ENCODE measurements around the gene HCN2. TPM values are rescaled to one million over a fixed set of nuclear protein-coding genes. Genes with fewer than 3 reads are reported as not detected.
A peak's percentile ranks its signal among the peaks of the same experiment; 100 is the strongest.

HCN2 gene
- total and polyA plus RNA-seq, 2 of the 13 experiments (the other 11 are each of a cell fraction or from before 2014, with no cell fraction given), result 0.01 TPM; not detected in 1

GRCh38 chr19:633068-633785, 43.5 kb downstream of the HCN2 start, which contains the start of gene POLRMT (continued):
- TF ChIP-seq KIAA2018 (CRISPR knock-in tag; IDR thresholded peaks at IDR 0.05; ENCODE audit: borderline replicate concordance), result no peak
- no peak for TF ChIP-seq HOXA9 (CRISPR knock-in tag; IDR thresholded peaks at IDR 0.05; ENCODE audit: borderline replicate concordance)
- no peak for TF ChIP-seq MYNN (CRISPR knock-in tag; IDR thresholded peaks at IDR 0.05; ENCODE audit: low read depth)
- no peak for TF ChIP-seq ZKSCAN8 (CRISPR knock-in tag; IDR thresholded peaks at IDR 0.05; ENCODE audit: borderline replicate concordance)
- no peak for TF ChIP-seq KDM6A (CRISPR knock-in tag; IDR thresholded peaks at IDR 0.05; ENCODE audit: low read depth)
- TF ChIP-seq SRY (CRISPR knock-in tag; IDR thresholded peaks at IDR 0.05), result peak; percentile 64; the same call in 1 of the 2 replicates
- no peak for TF ChIP-seq GTF2F1 (IDR thresholded peaks at IDR 0.05; ENCODE audit: low read length)
- TF ChIP-seq ZNF570 (CRISPR knock-in tag; IDR thresholded peaks at IDR 0.05; ENCODE audit: borderline replicate concordance), result no peak
- TF ChIP-seq PRDM15 (CRISPR knock-in tag; IDR thresholded peaks at IDR 0.05), result 0 out of 2 replicates have a peak, but pooled peaks have one; percentile 13
- TF ChIP-seq ARID4A (CRISPR knock-in tag; IDR thresholded peaks at IDR 0.05; ENCODE audit: borderline replicate concordance), result peak; percentile 68
- 0 out of 2 replicates have a peak, but pooled peaks have one; percentile 26 for TF ChIP-seq ZNF607 (CRISPR knock-in tag; IDR thresholded peaks at IDR 0.05; ENCODE audit: borderline replicate concordance)
- 0 out of 2 replicates have a peak, but pooled peaks have one; percentile 10 for TF ChIP-seq NCOA1 (CRISPR knock-in tag; IDR thresholded peaks at IDR 0.05)

All from HepG2 (cell line).